Measurements from ENCODE around the gene SULT1C3. TPM values are rescaled to one million over a fixed set of nuclear protein-coding genes. Genes with fewer than 3 reads are reported as not detected.

SULT1C3 gene
- total RNA-seq, 1 donor from 2014 or later: not detected

DNA sequence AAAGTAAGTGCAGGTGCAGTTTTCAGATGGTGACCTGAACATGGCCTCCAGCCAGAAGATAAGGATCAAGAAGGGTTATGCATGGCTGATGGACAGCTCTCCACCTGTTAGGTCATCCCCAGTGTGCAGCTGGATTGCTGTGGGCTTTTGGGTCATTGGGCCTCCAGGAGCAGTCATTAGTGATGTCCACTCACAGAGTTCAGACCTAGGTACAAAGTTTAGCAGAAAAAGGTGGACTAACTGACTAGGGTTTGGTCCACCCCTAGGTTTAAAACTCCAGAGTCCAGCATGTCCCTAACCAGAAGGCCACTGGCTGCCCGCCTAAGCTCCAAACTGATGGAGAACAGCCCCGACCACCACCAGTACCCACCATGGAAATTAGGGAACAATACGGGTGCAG is 30.6 kb downstream of the SULT1C3 start:
- no peak for TF ChIP-seq CTCF (IDR thresholded peaks at IDR 0.05)
- Histone ChIP-seq H3K4me1 (no peaks in the 10 kb centered on the region), H3K4me3 (no peak overlapping the region), H3K27me3 (ENCODE audit: low read depth) (no peaks in the 10 kb centered on the region), H3K27ac (no peak overlapping the region), H3K36me3 (no peaks in the 10 kb centered on the region), H3K9me3 (no peaks in the 10 kb centered on the region)
- intact Hi-C loops (cut with DNase I): no loop called here
- DNase-seq (no peak), ATAC-seq (no peak)

DNA sequence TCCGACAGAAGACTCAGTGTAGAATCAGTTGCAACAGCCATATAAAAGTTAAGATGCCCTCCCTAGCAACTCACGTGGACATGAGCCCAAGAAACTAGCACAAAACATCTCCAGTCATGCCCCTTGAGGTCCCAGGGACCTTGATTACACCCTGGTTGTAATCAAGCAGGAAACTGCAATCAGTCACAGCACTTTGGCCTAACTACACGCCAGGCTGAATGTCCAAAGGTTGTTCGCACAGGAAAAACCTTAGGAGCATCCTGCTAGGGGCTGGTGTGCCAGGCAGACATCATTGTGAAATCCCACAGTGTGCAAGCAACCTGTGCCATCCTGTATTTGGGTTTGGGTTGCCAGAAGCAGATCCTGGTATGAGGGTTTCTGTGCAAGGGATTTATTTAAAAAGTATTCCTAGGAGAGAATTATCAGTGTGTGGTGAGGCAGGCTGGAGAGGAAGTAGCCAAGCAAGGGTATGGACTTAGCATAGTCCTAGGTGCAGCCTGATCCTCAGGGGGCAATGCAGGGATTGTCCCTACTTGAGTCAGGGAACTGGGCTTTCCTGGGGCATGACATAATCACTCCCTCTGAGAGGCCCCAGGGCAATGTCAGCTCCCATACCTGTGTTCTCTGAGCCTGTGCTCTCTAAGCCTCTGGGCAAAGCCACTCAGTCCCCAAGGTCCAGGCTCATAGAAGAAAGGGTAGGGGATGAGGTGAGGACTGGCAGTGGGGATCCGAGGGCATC is 31.2 kb downstream of the SULT1C3 start:
- no peak for ATAC-seq
- H3K4me1 ChIP-seq: no peaks in the 10 kb centered on the region
- intact Hi-C loops (cut with DNase I): no loop called here
- no peaks in the 10 kb centered on the region for H3K9me3 ChIP-seq
- no peaks in the 10 kb centered on the region for H3K27me3 ChIP-seq (ENCODE audit: low read depth)
- no peak overlapping the region for H3K4me3 ChIP-seq
- TF ChIP-seq CTCF (IDR thresholded peaks at IDR 0.05): no peak
- H3K36me3 ChIP-seq: no peaks in the 10 kb centered on the region
- no peak for DNase-seq
- H3K27ac ChIP-seq: no peak overlapping the region

DNA sequence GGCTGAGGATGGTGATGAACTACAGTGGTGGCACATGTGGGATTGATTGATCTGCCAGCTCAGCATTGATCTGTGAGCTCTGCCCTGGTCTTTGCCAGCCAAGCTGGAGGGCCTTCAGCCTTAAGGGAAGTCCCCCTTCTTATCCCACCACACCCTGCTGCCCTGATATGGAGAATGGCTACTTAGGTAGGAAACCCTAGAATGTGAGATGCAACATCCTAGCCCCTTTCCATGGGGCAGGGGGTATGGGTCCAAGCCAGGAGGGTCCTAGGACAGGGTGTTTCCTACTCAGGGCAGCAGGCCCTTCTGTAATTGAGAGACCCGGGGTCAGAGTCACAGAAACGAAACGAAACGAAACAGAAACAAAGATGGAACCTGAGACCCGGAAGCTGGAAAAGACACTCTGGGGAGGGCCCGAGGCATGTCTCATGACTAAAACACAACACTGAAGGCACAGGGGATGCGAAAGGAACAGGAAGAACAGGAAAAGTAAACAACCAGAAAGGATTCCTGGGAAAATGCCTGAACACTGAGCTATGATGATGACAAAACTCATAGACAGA is 32.0 kb downstream of the SULT1C3 start:
- Histone ChIP-seq H3K27me3 (ENCODE audit: low read depth) (no peaks in the 10 kb centered on the region), H3K36me3 (no peaks in the 10 kb centered on the region), H3K4me1 (no peaks in the 10 kb centered on the region), H3K27ac (no peak overlapping the region), H3K9me3 (no peaks in the 10 kb centered on the region), H3K4me3 (no peak overlapping the region)
- ATAC-seq: no peak
- intact Hi-C loops (cut with DNase I): no loop called here
- no peak for TF ChIP-seq CTCF (IDR thresholded peaks at IDR 0.05)
- no peak for DNase-seq

- no peaks in the 10 kb centered on the region for H3K4me1 ChIP-seq
- TF ChIP-seq CTCF (IDR thresholded peaks at IDR 0.05): no peak
- intact Hi-C loops (cut with DNase I): no loop called here
- no peaks in the 10 kb centered on the region for H3K9me3 ChIP-seq
- no peak overlapping the region for H3K4me3 ChIP-seq
- no peak for ATAC-seq
- no peaks in the 10 kb centered on the region for H3K27me3 ChIP-seq (ENCODE audit: low read depth)
- no peaks in the 10 kb centered on the region for H3K36me3 ChIP-seq
- H3K27ac ChIP-seq: no peak overlapping the region
- no peak for DNase-seq
Observed at GRCh38 chr2:108278631-108279030, 38.9 kb downstream of the SULT1C3 start.

DNA sequence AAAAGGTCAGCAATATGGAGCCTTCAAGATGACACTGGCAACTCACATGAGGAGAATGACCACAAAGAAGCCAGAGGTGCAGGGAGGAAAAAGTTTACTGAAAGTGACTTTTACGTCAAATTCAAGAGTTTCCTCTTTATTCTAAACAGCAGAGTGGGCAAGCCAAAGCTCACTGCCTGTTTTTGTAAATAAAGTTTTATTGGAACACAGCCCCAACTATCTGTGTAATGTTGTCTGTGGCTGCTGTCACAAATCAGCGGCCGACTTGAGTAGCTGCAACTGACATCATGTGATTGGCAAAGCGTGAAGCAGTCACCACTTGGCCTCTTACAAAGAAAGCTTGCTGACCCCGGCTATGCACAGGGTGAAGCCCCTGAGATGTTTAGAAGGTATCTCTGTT is 39.7 kb downstream of the SULT1C3 start:
- H3K27me3 ChIP-seq (ENCODE audit: low read depth): no peaks in the 10 kb centered on the region
- H3K4me3 ChIP-seq: no peak overlapping the region
- intact Hi-C loops (cut with DNase I): no loop called here
- no peaks in the 10 kb centered on the region for H3K4me1 ChIP-seq
- no peak for TF ChIP-seq CTCF (IDR thresholded peaks at IDR 0.05)
- H3K36me3 ChIP-seq: no peaks in the 10 kb centered on the region
- H3K9me3 ChIP-seq: no peaks in the 10 kb centered on the region
- DNase-seq (no peak), ATAC-seq (no peak)
- H3K27ac ChIP-seq: no peak overlapping the region
